ENCODE results near the gene KDM4B. TPM values are rescaled to one million over a fixed set of nuclear protein-coding genes. Genes with fewer than 3 reads are reported as not detected.

Gene KDM4B
- total and polyA plus RNA-seq, 9 of the 15 experiments (the other 6 are each of a cell fraction or from before 2014, with no cell fraction given), result 0.21 to 29.9 (median 7.3) TPM

DNA sequence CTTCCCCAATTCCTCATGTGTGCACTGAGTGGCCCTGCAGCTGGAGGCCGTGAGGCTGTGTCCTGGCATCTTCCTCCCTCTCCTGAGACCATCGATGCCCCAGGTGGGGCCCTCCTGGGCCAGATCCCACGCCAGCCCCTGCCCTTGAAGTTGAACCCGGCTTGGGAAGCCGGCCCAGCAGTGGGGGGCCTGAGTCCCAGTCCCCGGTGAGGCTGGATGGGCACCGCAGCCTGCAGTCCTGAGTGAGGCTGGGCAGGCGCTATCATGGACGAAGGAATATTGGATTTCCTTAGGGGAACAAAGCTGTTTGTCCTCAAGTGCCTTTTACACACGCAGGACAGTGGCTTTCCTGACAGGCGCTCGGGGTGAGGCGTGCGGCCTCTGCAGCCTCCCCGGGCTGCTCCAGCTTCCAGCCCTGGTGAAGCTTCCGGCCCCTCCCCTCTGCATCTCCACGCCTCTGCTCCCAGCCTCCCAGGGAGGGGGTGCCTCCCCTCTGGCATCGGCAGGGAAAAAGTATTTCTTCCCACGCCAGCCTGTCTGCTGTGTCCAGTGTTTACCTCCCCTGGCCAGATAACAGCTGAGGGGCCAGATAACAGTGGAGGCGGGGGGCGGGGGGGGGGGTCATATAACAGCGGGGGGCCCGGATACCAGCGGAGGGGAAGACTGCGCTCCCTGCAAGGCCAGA is 159.5 kb downstream of the KDM4B start (continued):
- TF ChIP-seq, protein P1, sequence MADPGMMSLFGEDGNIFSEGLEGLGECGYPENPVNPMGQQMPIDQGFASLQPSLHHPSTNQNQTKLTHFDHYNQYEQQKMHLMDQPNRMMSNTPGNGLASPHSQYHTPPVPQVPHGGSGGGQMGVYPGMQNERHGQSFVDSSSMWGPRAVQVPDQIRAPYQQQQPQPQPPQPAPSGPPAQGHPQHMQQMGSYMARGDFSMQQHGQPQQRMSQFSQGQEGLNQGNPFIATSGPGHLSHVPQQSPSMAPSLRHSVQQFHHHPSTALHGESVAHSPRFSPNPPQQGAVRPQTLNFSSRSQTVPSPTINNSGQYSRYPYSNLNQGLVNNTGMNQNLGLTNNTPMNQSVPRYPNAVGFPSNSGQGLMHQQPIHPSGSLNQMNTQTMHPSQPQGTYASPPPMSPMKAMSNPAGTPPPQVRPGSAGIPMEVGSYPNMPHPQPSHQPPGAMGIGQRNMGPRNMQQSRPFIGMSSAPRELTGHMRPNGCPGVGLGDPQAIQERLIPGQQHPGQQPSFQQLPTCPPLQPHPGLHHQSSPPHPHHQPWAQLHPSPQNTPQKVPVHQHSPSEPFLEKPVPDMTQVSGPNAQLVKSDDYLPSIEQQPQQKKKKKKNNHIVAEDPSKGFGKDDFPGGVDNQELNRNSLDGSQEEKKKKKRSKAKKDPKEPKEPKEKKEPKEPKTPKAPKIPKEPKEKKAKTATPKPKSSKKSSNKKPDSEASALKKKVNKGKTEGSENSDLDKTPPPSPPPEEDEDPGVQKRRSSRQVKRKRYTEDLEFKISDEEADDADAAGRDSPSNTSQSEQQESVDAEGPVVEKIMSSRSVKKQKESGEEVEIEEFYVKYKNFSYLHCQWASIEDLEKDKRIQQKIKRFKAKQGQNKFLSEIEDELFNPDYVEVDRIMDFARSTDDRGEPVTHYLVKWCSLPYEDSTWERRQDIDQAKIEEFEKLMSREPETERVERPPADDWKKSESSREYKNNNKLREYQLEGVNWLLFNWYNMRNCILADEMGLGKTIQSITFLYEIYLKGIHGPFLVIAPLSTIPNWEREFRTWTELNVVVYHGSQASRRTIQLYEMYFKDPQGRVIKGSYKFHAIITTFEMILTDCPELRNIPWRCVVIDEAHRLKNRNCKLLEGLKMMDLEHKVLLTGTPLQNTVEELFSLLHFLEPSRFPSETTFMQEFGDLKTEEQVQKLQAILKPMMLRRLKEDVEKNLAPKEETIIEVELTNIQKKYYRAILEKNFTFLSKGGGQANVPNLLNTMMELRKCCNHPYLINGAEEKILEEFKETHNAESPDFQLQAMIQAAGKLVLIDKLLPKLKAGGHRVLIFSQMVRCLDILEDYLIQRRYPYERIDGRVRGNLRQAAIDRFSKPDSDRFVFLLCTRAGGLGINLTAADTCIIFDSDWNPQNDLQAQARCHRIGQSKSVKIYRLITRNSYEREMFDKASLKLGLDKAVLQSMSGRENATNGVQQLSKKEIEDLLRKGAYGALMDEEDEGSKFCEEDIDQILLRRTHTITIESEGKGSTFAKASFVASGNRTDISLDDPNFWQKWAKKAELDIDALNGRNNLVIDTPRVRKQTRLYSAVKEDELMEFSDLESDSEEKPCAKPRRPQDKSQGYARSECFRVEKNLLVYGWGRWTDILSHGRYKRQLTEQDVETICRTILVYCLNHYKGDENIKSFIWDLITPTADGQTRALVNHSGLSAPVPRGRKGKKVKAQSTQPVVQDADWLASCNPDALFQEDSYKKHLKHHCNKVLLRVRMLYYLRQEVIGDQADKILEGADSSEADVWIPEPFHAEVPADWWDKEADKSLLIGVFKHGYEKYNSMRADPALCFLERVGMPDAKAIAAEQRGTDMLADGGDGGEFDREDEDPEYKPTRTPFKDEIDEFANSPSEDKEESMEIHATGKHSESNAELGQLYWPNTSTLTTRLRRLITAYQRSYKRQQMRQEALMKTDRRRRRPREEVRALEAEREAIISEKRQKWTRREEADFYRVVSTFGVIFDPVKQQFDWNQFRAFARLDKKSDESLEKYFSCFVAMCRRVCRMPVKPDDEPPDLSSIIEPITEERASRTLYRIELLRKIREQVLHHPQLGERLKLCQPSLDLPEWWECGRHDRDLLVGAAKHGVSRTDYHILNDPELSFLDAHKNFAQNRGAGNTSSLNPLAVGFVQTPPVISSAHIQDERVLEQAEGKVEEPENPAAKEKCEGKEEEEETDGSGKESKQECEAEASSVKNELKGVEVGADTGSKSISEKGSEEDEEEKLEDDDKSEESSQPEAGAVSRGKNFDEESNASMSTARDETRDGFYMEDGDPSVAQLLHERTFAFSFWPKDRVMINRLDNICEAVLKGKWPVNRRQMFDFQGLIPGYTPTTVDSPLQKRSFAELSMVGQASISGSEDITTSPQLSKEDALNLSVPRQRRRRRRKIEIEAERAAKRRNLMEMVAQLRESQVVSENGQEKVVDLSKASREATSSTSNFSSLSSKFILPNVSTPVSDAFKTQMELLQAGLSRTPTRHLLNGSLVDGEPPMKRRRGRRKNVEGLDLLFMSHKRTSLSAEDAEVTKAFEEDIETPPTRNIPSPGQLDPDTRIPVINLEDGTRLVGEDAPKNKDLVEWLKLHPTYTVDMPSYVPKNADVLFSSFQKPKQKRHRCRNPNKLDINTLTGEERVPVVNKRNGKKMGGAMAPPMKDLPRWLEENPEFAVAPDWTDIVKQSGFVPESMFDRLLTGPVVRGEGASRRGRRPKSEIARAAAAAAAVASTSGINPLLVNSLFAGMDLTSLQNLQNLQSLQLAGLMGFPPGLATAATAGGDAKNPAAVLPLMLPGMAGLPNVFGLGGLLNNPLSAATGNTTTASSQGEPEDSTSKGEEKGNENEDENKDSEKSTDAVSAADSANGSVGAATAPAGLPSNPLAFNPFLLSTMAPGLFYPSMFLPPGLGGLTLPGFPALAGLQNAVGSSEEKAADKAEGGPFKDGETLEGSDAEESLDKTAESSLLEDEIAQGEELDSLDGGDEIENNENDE (IDR thresholded peaks at IDR 0.05; ENCODE audit: low read depth, low read length), result no peak
- TF ChIP-seq, protein P2, sequence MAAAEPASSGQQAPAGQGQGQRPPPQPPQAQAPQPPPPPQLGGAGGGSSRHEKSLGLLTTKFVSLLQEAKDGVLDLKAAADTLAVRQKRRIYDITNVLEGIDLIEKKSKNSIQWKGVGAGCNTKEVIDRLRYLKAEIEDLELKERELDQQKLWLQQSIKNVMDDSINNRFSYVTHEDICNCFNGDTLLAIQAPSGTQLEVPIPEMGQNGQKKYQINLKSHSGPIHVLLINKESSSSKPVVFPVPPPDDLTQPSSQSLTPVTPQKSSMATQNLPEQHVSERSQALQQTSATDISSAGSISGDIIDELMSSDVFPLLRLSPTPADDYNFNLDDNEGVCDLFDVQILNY (CRISPR knock-in tag; IDR thresholded peaks at IDR 0.05), result no peak
- TF ChIP-seq POLR3A (IDR thresholded peaks at IDR 0.05; ENCODE audit: borderline replicate concordance, extremely low read depth, insufficient read depth, insufficient read length), result no peak
- no peak for TF ChIP-seq ZNF707 (CRISPR knock-in tag; conservative IDR thresholded peaks at IDR 0.05)
- no peak for TF ChIP-seq ELF4 (CRISPR knock-in tag; IDR thresholded peaks at IDR 0.05)
- no peak for TF ChIP-seq ZNF583 (CRISPR knock-in tag; IDR thresholded peaks at IDR 0.05)
- TF ChIP-seq RAD21 (CRISPR knock-in tag; conservative IDR thresholded peaks at IDR 0.05 in 1 of 2, IDR thresholded peaks at IDR 0.05 in 1 of 2), result no peak
- TF ChIP-seq FOS (IDR thresholded peaks at IDR 0.05; ENCODE audit: extremely low read depth, insufficient read length), result no peak
- TF ChIP-seq CC2D1A (IDR thresholded peaks at IDR 0.05), result no peak
- TF ChIP-seq, protein P3, sequence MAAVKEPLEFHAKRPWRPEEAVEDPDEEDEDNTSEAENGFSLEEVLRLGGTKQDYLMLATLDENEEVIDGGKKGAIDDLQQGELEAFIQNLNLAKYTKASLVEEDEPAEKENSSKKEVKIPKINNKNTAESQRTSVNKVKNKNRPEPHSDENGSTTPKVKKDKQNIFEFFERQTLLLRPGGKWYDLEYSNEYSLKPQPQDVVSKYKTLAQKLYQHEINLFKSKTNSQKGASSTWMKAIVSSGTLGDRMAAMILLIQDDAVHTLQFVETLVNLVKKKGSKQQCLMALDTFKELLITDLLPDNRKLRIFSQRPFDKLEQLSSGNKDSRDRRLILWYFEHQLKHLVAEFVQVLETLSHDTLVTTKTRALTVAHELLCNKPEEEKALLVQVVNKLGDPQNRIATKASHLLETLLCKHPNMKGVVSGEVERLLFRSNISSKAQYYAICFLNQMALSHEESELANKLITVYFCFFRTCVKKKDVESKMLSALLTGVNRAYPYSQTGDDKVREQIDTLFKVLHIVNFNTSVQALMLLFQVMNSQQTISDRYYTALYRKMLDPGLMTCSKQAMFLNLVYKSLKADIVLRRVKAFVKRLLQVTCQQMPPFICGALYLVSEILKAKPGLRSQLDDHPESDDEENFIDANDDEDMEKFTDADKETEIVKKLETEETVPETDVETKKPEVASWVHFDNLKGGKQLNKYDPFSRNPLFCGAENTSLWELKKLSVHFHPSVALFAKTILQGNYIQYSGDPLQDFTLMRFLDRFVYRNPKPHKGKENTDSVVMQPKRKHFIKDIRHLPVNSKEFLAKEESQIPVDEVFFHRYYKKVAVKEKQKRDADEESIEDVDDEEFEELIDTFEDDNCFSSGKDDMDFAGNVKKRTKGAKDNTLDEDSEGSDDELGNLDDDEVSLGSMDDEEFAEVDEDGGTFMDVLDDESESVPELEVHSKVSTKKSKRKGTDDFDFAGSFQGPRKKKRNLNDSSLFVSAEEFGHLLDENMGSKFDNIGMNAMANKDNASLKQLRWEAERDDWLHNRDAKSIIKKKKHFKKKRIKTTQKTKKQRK (IDR thresholded peaks at IDR 0.05; ENCODE audit: borderline replicate concordance, low read depth, low read length), result no peak
